Neural progenitor cell (in vitro differentiated cells): Measurements from ENCODE around the gene CDH12. TPM values are rescaled to one million over a fixed set of nuclear protein-coding genes. Genes with fewer than 3 reads are reported as not detected.
A peak's percentile ranks its signal among the peaks of the same experiment; 100 is the strongest.
"Not testable (repeated sequence)": the region's sequence is repeated elsewhere in the genome, so short reads cannot be mapped to it uniquely, and the experiment has no call there.

Source experiments
- DNase-seq: peaks from one replicate; pipeline ENCODE4 v3.0.0-alpha.2; 2016; ENCODE audit warnings: low spot score
- H2AFZ ChIP-seq: fragments of 200-600 bp; sonication (generic); replicated peaks from 2 replicates; pipeline ENCODE4 v1.6.1; 2016; ENCODE audit warnings: antibody characterized with exemption
- H3F3A ChIP-seq: fragments of 200-600 bp; sonication (generic); 2 replicates; pipeline ENCODE4 v1.6.1; 2016; ENCODE audit warnings: antibody characterized with exemption, low read depth
- H3K27ac ChIP-seq: fragments of 200-600 bp; sonication (generic); 2 replicates; pipeline ENCODE4 v1.5.1; 2016; ENCODE audit warnings: mild to moderate bottlenecking
- H3K27me3 ChIP-seq: fragments of 200-600 bp; sonication (generic); 2 replicates; pipeline ENCODE4 v1.6.1; 2016; ENCODE audit warnings: mild to moderate bottlenecking, moderate library complexity
- H3K36me3 ChIP-seq: fragments of 200-600 bp; sonication (generic); 2 replicates; pipeline ENCODE4 v1.5.1; 2016
- H3K4me1 ChIP-seq: fragments of 200-600 bp; sonication (generic); 2 replicates; pipeline ENCODE4 v1.6.1; 2016; ENCODE audit warnings: mixed run types
- H3K4me2 ChIP-seq: fragments of 200-600 bp; sonication (generic); 2 replicates; pipeline ENCODE4 v1.6.1; 2016
- H3K4me3 ChIP-seq: fragments of 200-600 bp; sonication (generic); 2 replicates; pipeline ENCODE4 v1.5.1; 2016
- H3K79me2 ChIP-seq: fragments of 200-600 bp; sonication (generic); 2 replicates; pipeline ENCODE4 v1.6.1; 2016; ENCODE audit warnings: low read depth
- H3K9ac ChIP-seq: fragments of 200-600 bp; sonication (generic); 2 replicates; pipeline ENCODE4 v1.6.1; 2016
- H3K9me3 ChIP-seq: fragments of 200-600 bp; sonication (generic); 2 replicates; pipeline ENCODE4 v1.5.1; 2016; ENCODE audit warnings: low read depth
- H4K20me1 ChIP-seq: fragments of 200-600 bp; sonication (generic); 2 replicates; pipeline ENCODE4 v1.6.1; 2016; ENCODE audit warnings: low read depth
- H3K27ac Mint-ChIP-seq: 3 replicates; pipeline ENCODE4 v1.8.0; 2021; ENCODE audit warnings: mixed read lengths
- H3K27me3 Mint-ChIP-seq: 2 replicates; pipeline ENCODE4 v1.8.0; 2022; ENCODE audit warnings: low read depth, mild to moderate bottlenecking, inconsistent platforms, moderate library complexity, mixed read lengths; ENCODE audit not compliant: insufficient read depth
- H3K36me3 Mint-ChIP-seq: 3 replicates; pipeline ENCODE4 v1.8.0; 2021; ENCODE audit warnings: mixed read lengths
- H3K4me1 Mint-ChIP-seq: 3 replicates; pipeline ENCODE4 v1.8.0; 2021; ENCODE audit warnings: mixed read lengths
- H3K4me3 Mint-ChIP-seq: 3 replicates; pipeline ENCODE4 v1.8.0; 2021; ENCODE audit warnings: mild to moderate bottlenecking, moderate library complexity, mixed read lengths
- H3K9me3 Mint-ChIP-seq: 3 replicates; pipeline ENCODE4 v1.8.0; 2020; ENCODE audit warnings: mixed read lengths
- total RNA-seq: library from RNA; depleted of rRNA; stranded (reverse); fragments of >200 nt; gene quantifications from 2 replicates; pipeline ENCODE4 v1.2.3, GENCODE V29; 2015; ENCODE audit warnings: low replicate concordance

CDH12 gene
- total RNA-seq, 1 donor from 2014 or later = not detected

DNA sequence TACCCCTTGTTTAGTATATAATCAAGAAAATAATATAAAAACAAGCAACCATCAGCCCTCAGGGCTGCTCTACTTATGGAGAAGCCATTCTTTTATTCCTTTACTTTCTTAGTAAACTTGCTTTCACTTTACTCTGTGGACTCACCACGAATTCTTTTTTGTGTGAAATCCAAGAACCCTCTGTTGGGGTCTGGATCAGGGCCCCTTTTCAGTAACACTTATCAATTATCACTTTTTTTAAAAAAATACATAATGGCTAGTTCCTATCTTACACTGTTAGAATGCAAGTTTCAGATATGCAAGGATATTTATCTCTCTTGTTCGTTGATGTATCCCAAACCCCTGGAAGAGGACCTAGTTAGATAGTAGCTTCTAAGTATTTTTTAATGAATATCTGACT is 687.2 kb downstream of the CDH12 start:
- H2AFZ ChIP-seq, H3F3A ChIP-seq, DNase-seq, H3K4me1 ChIP-seq, H3K79me2 ChIP-seq, H3K9ac ChIP-seq, H4K20me1 ChIP-seq, H3K4me3 Mint-ChIP-seq, H3K9me3 ChIP-seq, H3K27me3 Mint-ChIP-seq, H3K27ac Mint-ChIP-seq, H3K27ac ChIP-seq, H3K36me3 ChIP-seq, H3K27me3 ChIP-seq, H3K4me3 ChIP-seq, H3K36me3 Mint-ChIP-seq, H3K9me3 Mint-ChIP-seq, H3K4me2 ChIP-seq: not testable (repeated sequence)
- peaks cover 24% of the 10 kb centered on the region for H3K4me1 Mint-ChIP-seq

GRCh38 chr5:22164910-22165748 is 688.0 kb downstream of the CDH12 start:
- not testable (repeated sequence) for H3K36me3 ChIP-seq, H2AFZ ChIP-seq, H3K4me2 ChIP-seq, H3K27me3 ChIP-seq, H3K9ac ChIP-seq, H3K9me3 Mint-ChIP-seq, H4K20me1 ChIP-seq, H3F3A ChIP-seq, H3K36me3 Mint-ChIP-seq, H3K27ac ChIP-seq, H3K27me3 Mint-ChIP-seq, H3K79me2 ChIP-seq, H3K4me1 ChIP-seq, H3K9me3 ChIP-seq, H3K4me3 ChIP-seq
- H3K27ac Mint-ChIP-seq = peak overlapping the region; percentile 18
- peaks cover 24% of the 10 kb centered on the region for H3K4me1 Mint-ChIP-seq
- peak overlapping the region; percentile 4 for H3K4me3 Mint-ChIP-seq
- DNase-seq = peak; percentile 61

DNA sequence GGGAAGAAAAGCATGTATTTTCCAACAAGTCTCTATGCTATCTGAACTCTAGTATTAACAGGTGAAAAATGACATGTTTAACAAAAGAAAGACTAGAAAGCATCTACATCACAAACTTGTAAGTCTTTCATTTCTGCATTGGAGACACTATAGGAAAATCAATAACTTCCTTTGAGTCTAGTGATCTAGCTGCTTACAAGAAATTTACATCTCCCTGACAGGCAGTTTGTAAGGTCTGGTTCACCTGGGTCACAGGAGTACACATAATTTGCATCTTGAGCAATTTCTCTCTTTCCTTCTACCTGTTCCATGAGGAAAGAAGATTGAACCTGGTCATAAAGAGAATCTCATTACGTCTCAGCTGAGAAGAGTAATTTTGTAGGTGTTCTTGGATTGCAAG is 696.2 kb downstream of the CDH12 start:
- not testable (repeated sequence) for H3K4me3 ChIP-seq, H3K27ac ChIP-seq, H3F3A ChIP-seq, H3K36me3 ChIP-seq, H3K79me2 ChIP-seq, H4K20me1 ChIP-seq, H3K36me3 Mint-ChIP-seq, H3K4me1 Mint-ChIP-seq, H3K4me3 Mint-ChIP-seq, H3K9me3 ChIP-seq, H2AFZ ChIP-seq, DNase-seq, H3K9ac ChIP-seq, H3K27ac Mint-ChIP-seq, H3K27me3 ChIP-seq, H3K4me2 ChIP-seq, H3K27me3 Mint-ChIP-seq, H3K9me3 Mint-ChIP-seq, H3K4me1 ChIP-seq

- not testable (repeated sequence) for H3K9ac ChIP-seq, DNase-seq, H3K36me3 Mint-ChIP-seq, H3K36me3 ChIP-seq, H3K79me2 ChIP-seq, H3K4me3 ChIP-seq, H2AFZ ChIP-seq, H3K4me3 Mint-ChIP-seq, H3K27ac ChIP-seq, H3K4me1 ChIP-seq, H3K4me2 ChIP-seq, H3K9me3 Mint-ChIP-seq, H3K27me3 ChIP-seq, H3K27me3 Mint-ChIP-seq, H3K27ac Mint-ChIP-seq, H3K4me1 Mint-ChIP-seq, H4K20me1 ChIP-seq, H3K9me3 ChIP-seq, H3F3A ChIP-seq
These were observed 698.4 kb downstream of the CDH12 start for GRCh38 chr5:22154779-22155178.

GRCh38 chr5:22151801-22152200 is 701.3 kb downstream of the CDH12 start:
- not testable (repeated sequence) for H3K27ac Mint-ChIP-seq, H3K4me3 ChIP-seq, H3K4me2 ChIP-seq, DNase-seq, H3K36me3 Mint-ChIP-seq, H3K27me3 Mint-ChIP-seq, H4K20me1 ChIP-seq, H3K9me3 Mint-ChIP-seq, H3K27ac ChIP-seq, H3K4me3 Mint-ChIP-seq, H3K9me3 ChIP-seq, H3K27me3 ChIP-seq, H3K4me1 ChIP-seq, H3K4me1 Mint-ChIP-seq, H3F3A ChIP-seq, H2AFZ ChIP-seq, H3K9ac ChIP-seq, H3K79me2 ChIP-seq, H3K36me3 ChIP-seq

- H3K27ac ChIP-seq, H3F3A ChIP-seq, H3K36me3 ChIP-seq, H3K4me2 ChIP-seq, H4K20me1 ChIP-seq, H3K4me3 ChIP-seq, H3K27ac Mint-ChIP-seq, H3K9me3 ChIP-seq, DNase-seq, H3K36me3 Mint-ChIP-seq, H2AFZ ChIP-seq, H3K9ac ChIP-seq, H3K9me3 Mint-ChIP-seq, H3K4me3 Mint-ChIP-seq, H3K27me3 ChIP-seq, H3K27me3 Mint-ChIP-seq, H3K4me1 ChIP-seq, H3K79me2 ChIP-seq, H3K4me1 Mint-ChIP-seq: not testable (repeated sequence)
These were observed 712.7 kb downstream of the CDH12 start for GRCh38 chr5:22140418-22140817.

DNA sequence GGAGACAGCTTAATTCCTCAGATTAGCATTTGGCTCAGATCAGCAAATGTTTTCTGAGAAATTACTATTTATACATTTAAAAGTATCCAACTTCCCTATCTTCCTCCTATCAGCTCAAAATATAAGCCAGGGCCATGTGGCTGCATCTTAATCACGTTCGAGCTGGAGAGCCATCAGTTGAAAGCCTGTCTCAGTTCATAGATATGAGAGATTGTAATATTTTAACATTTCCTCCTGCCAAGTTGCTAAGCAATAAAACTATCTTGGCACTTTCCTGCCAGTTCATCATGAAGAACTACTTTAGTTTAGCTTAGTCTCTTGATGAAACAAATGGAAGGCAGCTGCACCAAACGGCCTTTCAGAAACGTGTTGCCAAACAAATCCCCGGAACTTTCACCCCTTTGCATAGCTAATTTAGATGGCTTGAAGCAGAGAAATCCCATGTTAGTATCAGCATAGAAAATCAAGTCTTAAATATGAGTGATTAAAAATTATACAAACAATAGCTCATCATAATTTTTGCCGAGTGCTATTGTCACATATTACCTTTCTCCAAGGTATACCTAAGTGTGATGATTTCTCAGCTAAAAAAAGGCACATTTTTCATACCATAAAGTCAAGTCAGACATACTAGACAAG is 713.4 kb downstream of the CDH12 start:
- H3K4me2 ChIP-seq, H3K36me3 Mint-ChIP-seq, DNase-seq: not testable (repeated sequence)

More for the DNA sequence above, 713.4 kb downstream of the CDH12 start:
- H3K9me3 Mint-ChIP-seq, H4K20me1 ChIP-seq, H3K9me3 ChIP-seq, H3K27ac Mint-ChIP-seq, H3K27me3 Mint-ChIP-seq, H3K79me2 ChIP-seq, H3K4me1 Mint-ChIP-seq, H3K4me3 Mint-ChIP-seq, H3K4me3 ChIP-seq, H3K36me3 ChIP-seq, H3F3A ChIP-seq, H3K4me1 ChIP-seq, H3K27ac ChIP-seq, H3K9ac ChIP-seq, H3K27me3 ChIP-seq, H2AFZ ChIP-seq: not testable (repeated sequence)
